Measurements from ENCODE around the gene PLBD2.

DNA sequence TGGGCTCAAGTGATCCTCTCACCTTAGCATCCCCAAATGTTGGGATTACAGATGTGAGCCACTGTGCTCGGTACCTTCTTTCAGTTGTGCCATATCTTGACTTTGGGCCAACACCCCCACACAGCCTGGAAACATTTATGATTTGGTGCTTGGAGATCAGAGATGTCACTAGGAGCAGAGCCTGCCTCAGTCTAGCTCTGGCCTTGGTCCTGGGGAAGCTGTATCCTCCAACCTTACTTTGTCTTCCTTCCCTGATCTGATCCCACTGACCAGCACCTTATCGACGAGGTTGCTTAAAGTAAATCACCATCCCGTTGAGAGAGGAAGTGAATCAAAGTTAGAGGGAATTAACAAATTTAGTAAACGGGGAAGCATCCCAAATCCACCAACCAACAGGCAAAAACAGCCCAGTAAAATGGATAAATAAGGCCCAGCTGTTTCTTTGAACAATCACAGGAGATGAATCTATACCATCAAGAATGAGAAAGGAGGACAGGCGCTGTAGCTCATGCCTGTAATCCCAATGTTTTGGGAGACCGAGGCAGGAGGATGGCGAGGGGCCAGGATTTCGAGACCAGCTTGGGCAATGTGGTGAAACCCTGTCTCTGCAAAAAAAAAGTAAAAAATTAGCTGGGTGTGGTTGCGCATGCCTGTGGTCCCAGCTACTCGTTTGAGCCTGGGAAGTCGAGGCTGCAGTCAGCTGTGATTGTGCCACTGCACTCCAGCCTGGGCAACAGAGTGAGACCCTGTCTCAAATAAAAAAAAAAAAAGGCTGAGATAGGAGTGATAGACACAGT is 3.4 kb downstream of the PLBD2 start:
- TF ChIP-seq, protein P1, sequence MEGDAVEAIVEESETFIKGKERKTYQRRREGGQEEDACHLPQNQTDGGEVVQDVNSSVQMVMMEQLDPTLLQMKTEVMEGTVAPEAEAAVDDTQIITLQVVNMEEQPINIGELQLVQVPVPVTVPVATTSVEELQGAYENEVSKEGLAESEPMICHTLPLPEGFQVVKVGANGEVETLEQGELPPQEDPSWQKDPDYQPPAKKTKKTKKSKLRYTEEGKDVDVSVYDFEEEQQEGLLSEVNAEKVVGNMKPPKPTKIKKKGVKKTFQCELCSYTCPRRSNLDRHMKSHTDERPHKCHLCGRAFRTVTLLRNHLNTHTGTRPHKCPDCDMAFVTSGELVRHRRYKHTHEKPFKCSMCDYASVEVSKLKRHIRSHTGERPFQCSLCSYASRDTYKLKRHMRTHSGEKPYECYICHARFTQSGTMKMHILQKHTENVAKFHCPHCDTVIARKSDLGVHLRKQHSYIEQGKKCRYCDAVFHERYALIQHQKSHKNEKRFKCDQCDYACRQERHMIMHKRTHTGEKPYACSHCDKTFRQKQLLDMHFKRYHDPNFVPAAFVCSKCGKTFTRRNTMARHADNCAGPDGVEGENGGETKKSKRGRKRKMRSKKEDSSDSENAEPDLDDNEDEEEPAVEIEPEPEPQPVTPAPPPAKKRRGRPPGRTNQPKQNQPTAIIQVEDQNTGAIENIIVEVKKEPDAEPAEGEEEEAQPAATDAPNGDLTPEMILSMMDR (conservative IDR thresholded peaks at IDR 0.05; ENCODE audit: low read length) = no peak
- no peak for TF ChIP-seq EZH2phosphoT487 (IDR thresholded peaks at IDR 0.05; ENCODE audit: borderline replicate concordance, low read depth, low read length)

Data from OCI-LY7 (cell line).